ENCODE measurements around the gene LSM11.

DNA sequence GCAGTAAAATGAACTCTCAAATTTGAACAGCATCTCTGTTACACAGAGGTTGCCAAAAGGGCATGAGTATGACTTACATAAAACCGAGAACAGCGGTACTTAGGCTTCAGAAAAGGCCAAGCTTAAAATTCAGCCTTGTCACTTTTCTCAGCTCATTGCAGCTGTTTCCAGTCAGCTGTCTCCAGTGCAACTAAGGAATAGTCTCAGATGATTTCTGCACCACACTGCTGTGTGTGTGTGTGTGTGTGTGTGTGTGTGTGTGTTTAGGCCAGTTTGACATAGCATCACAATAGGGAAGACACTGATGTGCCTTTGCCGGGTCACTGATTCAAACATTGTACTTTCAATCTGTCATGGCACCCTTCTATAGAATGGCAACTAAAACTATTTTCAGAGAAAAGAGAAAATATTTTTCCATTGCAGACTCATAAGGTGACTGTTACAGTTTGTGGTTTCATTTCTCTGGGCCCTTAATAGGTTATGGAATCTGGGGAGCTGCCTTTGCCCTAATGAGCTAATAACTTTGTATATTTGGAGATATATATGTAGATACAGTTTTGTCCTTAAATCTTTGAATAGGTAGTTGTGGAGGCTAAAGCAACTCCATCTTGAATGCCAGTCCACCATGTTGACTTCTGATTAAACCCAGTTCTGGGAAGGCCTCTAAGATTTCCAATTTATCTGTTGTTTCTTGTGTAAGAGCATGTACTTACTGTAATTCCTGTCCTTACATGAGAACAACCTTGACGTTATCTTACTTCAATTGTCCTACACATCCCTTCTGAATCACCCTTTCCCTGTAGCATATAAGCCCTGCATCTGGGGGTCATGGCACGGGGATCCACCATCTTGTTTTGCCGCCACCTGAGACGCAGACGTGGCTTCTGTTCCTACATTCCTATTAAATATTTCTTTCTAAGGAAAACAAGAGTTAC, 4.5 kb downstream of the LSM11 start:
- TF ChIP-seq POLR2A (IDR thresholded peaks at IDR 0.05): no peak
- TF ChIP-seq, protein P1, sequence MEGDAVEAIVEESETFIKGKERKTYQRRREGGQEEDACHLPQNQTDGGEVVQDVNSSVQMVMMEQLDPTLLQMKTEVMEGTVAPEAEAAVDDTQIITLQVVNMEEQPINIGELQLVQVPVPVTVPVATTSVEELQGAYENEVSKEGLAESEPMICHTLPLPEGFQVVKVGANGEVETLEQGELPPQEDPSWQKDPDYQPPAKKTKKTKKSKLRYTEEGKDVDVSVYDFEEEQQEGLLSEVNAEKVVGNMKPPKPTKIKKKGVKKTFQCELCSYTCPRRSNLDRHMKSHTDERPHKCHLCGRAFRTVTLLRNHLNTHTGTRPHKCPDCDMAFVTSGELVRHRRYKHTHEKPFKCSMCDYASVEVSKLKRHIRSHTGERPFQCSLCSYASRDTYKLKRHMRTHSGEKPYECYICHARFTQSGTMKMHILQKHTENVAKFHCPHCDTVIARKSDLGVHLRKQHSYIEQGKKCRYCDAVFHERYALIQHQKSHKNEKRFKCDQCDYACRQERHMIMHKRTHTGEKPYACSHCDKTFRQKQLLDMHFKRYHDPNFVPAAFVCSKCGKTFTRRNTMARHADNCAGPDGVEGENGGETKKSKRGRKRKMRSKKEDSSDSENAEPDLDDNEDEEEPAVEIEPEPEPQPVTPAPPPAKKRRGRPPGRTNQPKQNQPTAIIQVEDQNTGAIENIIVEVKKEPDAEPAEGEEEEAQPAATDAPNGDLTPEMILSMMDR (IDR thresholded peaks at IDR 0.05): no peak

Data from lower leg skin (tissue), 3 donors.